T follicular helper cell (primary cell): Measurements from ENCODE around the gene SCAANT1.

ENCODE experiments used
- DNase-seq: peaks from one replicate; pipeline ENCODE4 v3.0.0-alpha.2; 2020; ENCODE audit warnings: low read depth

Gene SCAANT1

DNA sequence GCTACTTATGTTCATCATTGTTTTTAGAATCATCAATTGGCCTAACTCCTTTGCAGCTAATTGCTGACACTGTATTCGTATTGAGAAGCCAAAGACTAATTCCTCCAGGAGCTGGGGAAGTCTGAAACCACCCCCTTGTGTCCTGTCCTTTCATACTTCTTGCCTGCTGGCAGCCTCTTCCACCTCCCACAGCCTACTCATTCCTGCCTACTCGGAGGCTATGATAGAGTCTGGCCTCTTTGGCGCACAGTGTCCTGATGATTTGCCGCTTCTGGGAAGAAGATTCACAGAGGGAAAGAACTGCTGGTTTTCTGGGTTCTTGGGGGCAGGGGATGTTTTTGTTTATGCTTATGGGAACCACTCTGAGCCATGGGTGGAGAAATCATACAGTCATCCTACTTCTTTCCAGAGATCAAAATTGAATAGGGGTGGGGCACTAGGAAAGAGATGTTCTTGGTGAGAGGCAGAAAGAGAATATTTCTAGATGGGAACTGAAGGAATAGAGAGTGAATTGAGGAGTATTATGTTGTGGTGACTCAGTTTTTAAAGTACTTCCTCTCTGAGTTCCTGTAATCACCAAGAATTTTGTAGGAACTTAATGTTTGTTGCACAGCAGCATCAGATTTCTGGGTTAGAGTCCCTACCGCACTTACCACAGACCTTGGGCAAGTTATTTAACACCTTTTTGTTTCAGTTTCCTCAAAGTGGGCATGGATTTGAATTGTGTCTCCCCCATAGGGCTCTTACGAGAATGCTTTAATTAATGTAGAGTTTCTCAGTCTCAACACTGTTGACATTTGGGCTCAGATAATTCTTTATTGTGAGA is 22.1 kb upstream of the SCAANT1 start:
- DNase-seq = no peak

DNA sequence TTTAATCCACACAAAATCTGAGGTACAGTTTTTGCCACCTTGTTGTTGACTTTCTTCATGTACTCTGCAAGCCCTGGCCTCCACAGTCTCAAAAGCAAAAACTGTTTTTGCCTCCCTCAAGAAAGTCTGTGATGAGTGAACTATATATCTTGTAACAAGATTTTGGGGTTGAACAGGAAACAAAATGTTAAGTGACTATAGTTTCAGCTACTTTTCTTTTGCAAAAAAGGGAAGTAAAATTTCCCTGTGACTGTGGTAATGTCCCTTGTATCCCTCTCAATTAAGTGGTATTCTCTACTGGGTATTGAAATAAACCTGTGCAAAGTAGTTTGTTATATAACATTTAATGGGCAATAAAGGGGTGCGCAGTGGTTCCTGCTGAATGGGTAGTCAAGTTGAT is 21.3 kb upstream of the SCAANT1 start:
- DNase-seq = no peak

DNA sequence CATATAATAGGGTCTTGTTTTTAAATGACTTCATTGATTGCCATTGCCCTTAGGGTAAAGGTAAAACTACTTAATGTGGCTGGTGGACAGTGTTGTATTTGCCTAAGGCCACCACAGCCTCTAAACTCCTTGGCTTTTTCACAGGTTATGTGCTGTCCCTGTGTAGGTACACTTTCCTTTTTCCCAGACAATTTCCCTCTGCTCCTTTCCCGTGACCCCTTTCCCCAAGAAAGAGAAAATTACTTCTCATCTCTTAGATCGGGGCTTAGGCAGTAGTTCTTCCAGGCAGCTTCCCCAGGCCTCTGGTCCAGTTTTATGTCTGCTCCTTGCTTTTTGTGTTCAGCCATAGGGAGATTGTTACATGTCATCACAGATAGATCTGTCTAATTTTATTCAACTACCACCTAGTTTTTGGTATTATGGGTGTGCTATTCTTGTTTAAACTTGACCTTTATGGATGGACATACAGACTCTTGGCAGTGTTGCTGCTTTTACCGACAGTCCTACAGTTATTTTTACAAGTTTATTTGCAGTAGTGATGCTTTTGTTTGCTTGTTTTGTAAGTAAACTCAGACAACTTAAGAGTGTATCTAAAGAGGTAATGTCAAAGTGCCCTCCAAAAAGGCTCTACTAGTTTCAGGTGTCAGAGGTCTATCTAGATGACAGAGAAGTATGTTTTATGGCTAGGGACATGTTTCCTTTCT is 20.5 kb upstream of the SCAANT1 start:
- DNase-seq = no peak

DNA sequence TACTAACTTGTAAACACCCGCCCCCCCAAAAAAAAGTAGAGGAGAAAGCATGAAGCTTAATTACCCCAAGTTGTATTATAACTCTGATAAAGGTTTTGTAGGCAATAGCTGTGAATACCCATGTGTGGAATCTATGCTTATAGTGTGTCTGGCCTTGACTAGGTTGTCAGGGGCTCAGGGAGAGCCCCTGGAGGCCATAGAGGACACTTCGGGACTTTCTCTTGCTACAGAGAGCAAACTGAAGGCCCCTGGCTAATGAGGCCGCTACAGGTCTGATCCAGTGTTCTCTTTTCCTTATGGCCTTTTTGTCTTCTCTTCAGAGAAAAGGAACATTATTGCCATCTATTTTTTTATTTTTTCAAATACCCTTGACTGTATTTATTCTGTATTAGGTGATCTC is 19.1 kb upstream of the SCAANT1 start:
- no peak for DNase-seq

DNA sequence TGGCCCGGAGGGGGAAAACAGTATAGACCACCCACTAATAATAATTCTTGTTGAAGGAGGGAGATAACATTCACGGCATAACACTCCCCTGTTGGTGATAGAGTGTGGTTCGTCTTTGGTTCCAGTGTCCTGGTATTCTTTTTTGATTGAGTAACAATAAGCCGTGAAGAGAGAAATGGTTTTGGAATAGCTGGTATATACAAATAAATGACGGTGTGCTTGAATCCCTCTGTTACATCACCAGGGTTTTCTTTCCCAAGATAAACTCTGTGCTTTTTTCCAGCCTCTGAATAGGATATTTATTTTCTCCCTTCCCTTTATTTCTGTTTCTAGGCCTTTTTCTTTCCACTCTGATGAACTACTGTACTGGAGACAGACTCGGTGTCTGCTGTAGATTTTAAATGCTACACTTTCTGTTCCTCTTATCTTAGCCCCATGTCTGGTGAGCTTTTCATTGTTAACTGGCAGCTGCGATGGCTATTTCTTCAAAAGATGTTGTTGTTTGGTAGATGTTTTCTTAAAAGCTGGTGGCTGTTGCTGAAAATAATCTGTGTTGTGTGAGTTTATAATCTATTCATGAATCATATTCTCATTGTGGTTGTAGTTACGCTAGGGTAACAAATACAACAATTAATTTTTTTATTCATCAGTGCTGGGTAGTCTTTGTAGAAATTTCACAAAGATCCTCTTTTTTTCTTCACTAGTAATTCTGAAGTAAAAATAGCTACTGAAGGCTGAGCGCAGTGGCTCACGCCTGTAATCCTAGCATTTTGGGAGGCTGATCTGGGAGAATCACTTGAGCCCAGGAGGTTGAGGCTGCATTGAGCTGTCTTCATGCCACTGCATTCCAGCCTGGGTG is 15.5 kb upstream of the SCAANT1 start:
- DNase-seq = no peak

DNA sequence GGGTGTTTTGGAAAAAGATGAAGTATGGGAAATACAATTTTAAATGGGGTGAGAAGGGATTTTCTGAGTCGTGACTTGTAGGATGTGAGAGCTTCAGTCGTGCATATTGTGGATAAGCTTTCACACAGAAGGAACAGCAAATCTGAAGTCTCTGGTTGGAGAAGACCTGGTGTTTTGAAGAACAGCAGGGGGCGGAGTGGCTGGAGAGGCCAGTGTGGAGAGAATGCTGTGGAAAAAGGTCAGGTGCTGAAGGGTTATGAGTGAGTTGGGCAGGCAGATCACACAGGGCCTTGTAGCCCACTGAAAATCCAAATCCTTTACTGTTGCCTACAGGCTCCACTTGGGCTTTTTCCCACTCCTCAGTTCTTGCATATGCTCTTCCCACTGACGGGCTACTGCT is 14.1 kb upstream of the SCAANT1 start:
- DNase-seq = no peak

DNA sequence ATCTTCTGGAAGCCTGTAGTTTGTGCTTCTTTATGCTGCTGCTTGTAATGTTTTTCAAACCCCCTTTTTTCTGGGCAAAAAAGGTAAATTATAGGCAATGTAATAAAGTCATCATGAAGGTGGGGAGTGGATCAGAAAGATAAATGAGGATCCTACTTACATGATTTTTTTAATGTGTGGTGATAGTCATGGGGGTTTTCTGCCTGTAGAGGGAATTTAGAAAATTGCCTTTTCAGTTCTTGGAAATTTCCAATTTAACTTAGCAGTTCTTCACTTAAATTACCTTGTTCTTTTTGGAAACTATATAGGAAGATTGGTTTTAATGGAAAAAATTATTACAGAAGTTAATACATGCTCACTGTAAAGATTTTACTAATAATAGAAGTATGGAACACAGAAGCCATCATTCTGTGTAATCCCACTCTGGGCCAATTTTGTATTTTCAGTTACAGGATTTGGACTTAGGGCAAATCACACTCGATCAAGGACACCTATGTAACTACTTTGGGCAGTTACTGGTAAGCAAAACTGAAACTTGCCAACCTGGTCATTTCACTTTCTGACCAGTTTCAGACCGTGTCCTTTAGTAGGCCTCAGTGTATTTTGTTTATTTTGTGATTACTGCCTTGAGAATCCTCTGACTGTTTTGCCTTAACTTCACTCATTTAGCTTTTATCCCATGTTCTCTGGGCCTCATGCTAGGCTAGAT is 10.5 kb upstream of the SCAANT1 start:
- DNase-seq = no peak

DNA sequence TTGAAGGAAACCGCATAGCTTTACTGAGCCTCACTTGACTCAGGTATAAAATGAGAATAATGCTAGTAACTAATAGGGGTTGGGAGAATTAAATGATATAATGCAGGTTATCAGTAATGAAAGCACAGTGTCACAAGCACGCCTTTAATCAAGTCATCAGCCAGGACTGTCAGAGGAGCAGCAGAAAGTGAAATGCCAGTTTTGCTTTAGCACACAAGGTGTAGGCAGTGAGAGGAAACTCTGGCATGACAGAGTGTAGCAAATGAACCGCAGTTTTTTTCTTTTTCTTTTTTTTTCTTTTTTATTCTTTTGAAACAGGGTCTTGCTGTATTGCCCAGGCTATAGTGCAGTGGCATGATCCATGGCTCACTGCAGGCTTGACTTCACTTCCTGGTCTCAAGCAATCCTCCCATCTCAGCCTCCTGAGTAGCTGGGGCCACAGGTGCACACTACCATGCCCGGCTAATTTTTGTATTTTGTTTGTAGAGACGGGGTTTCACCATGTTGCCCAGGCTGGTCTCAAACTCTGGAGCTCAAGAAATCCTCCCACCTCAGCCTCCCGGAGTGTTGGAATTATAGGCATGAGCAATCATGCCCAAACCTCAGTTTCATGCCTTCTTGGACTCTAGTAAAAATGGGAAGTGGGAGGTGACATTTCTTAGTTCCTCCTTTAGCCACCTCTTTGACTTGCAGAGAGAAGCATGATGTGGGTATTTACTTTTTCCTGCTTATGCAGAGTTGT is 9.7 kb upstream of the SCAANT1 start:
- DNase-seq = no peak

DNA sequence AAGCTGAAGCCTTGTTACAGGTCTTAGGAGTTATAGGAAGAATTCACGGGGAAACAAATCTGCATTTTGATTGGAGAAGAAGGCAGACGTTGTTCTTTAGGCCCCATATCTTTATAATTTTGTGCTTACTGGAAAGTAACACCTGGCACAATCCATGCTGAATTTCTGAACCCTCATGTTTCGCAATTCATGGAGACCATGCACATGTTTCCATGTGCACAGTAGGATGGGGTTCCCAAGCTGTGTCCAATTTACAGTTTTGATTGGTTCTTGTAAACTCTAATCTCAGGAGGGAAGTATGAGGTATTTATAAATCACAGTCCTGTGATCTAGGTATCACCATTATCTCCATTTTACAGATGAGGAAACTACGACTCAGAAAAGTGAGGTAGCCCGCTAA is 7.8 kb upstream of the SCAANT1 start:
- DNase-seq = no peak

DNA sequence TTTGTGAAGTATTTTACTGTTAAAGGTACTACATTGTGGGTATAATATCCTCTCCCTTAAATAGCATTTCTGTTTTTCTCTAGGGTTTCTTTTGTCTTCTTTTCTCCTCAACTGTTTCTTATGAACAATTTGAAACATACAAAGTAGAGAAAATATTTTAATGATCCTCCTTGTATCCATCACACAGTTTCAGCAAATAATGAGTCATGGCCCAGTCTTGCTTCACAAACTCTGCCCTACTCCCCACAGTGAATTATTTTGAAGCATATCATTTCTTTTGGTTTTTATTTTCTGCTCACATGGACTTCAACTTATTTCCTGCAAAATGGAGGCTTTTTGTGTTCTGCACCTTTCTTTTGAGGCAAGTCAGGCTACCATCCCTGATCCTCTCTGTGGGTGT is 6.1 kb upstream of the SCAANT1 start:
- no peak for DNase-seq

DNA sequence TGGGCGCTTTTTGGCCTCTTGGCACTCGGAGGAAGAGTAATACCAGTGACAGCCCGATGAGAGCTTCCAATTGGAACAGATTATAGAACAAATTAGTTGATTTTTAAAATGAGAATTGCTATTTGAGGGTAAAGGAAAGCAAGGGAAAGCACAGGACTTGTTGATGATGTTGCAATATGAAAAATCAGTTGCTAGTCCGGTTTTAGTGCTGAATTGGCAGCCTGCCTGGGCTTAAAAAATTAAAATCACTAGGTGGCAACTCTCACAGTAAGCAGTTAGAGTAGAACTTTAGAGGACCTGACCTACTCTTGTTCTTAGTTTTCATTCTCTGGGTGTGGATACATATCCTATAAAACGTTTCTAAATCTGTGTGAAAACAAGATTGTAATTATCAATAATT is 2.1 kb upstream of the SCAANT1 start:
- no peak for DNase-seq

DNA sequence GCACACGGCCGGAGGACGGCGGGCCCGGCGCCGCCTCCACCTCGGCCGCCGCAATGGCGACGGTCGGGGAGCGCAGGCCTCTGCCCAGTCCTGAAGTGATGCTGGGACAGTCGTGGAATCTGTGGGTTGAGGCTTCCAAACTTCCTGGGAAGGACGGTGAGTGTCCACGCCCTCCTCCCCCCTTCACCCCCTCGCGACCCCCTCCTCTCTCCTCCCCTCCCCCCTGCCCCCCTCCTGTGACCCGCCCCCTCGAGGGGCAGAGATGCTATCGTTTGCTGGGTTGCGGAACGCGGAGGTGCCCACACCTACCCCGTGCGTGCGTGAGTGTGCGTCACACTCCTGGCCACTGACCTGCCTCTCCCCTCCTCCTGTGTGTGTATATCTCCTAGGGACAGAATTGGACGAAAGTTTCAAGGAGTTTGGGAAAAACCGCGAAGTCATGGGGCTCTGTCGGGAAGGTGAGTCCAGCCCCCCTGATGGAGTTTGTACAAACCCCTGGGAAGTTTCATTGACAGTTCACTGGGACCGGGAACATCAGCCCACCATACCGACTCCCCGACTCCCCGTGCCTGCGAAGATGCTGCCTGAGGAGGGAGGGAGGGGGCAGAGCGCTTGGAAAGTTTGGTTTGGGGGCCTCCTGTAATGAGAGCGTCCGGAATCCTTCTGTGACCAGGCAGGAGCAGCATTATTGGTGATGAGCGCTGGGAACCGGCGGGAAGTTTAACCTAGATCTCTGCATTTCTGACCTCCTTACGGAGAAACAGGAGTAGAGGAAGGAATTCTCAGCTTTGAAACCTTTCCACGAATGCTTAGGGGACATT is 795 bp upstream of the SCAANT1 start:
- peak; percentile 35 for DNase-seq

DNA sequence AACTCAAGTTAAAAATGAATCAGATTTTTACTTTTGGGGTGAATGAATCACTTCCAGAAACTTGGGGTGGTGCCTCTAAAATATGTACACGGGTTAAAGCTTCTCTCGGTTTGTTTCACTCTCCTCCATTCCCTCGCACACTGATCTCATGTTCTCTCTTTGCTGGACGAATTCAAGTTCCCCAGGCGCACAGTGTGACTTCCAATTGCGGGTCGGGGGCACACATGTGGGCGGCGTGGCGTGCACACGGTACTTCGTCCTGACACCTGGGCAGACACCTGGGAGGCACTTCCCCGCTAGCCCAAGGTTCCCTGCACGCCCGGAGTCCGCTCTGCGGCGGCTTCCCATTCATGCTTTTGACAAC is 692 bp downstream of the SCAANT1 start:
- no peak for DNase-seq

DNA sequence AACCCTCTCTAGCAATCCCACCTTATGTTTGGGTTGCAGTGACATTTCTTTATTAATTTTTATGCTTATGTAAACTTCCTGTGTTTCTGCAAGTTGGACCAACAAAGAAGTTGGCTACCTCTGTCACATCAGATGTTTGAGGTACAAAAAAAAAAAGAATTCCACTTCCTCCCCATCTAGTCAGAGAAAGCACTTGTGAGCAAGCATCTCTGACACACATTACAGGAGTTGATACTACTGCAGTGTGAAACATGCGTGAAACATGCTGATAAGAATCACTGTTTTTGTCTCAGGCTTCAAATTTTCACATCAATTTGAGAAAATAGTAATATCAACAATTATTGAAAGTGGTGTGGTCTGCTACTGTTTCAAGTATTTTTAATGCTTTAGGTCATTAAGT is 1.3 kb downstream of the SCAANT1 start:
- DNase-seq = no peak

DNA sequence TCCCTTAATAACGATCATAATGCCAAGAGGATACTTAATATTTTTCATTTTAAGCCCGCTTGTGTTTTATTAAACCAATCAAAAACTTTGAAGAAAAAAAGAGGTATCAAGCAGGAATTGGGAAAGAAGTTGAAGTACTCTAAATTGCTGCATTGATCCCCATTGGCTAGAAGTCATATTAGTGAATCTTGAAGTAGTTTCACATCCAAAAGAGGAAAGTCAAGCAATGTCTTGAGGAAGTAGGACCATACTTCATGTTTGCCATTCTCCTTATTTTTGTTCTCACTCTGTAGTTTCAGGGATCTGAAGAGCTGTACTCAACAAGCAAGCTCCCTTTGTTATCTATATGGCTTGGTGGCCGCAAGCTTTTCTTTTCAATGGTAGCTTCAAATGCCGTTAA is 2.2 kb downstream of the SCAANT1 start:
- no peak for DNase-seq

DNA sequence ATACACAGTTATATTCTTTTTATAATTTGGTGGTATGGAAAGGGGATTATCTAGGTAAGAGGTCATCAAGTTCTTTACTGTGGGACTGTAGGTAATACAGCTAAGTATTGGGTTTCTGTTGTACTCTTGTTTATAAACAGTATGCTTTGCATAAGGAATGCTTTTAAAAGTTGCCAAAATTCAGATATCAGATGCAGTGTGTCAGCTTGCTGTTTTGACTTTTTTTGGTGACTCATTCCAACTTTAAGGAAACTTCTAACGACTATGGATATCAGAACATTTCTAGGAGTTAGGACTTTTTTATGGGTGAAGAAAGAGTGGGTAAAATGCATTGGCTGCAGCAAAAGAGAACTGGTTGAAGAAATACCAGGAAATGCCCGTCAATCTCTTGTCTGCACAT is 2.8 kb downstream of the SCAANT1 start:
- no peak for DNase-seq

DNA sequence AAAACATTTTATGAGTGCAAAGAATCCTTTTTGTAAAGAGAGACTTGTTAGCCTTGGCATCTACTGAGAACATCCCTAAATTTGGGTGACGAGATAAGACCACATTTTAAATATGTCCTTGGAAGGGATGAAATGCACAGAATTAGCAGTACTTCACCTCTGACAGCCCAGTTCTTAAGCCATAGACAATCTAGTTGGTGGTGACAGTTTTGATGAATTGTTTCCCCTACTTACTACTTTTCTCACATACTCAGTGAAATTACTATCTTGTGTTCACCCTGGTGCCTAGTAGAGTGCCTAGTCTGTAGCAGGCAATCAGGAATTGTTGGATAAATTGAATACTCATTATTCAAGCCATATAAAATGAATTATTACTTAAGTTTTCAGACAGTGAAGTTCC is 3.4 kb downstream of the SCAANT1 start:
- DNase-seq = no peak

DNA sequence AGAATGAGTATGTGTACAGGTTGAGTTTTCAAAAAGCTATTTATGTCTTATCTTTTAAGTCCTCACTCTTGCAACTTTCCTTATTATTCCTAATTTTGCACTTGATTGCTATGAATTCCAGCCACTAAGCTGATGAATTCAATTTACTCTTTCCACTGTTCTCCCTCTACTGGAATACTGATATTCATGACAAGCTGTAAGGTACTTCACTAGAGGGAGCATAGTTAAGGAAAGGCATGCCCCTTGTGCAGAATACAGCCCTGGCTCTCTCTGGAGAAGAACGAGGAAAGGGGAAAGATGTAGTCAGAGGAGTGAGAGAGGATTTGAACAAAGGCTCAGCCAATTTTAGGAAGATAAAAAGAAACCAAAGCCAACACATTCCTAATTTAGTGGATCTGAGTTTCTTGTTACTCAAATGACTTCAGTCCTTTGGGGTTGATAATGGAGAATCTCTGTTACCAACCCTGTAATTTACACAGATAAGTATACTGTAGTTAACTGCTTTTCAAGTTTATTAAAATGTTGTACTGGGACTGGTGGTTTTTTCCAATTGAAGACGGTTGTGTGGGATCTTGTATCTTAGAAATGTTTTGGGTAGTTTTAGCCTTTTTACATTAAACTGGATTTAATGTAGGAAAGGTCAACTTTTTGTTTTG is 4.0 kb downstream of the SCAANT1 start:
- no peak for DNase-seq

DNA sequence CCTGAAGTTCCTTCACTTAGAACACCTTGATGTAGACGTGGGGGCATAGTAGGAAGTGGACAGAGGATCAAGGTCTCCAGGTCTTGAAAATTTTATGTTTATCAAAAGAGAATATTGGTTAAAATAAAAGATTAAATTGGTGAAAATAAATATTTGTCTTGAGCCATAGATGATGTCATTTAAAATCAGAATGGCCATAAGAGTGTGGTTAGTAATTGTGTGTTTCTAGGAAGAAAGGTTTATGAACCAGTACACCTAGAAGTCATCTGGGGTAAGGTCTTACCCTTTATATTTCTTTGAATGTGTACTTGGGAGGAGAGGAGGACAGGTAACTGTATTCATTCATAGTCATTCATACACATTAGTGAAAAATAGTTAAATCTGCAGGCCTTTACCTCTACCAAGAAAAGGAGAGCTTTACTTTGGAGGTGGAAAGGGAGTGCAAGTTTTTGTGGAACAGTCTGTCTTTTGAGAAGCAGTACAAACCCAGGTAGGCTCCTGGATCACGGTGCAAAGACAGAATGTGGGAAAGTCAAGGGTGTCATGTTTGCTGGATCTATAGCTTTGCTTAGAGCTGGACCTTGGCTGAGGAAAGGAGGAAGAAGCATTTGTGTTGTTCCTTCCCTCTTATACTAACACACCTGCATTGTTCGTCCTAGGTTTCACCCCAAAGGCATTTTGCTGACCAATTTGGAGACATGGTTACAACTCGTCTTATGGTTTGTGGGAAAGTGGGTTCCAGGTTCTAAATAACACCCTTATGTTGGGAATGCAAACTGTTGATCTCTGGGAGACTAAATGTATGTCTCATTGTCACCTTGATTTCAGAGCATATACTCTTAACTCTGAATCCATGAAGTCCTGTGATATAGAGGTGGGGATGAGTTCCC is 6.2 kb downstream of the SCAANT1 start:
- no peak for DNase-seq
